B cell (primary cell): ENCODE measurements around the gene RASSF8. TPM values are rescaled to one million over a fixed set of nuclear protein-coding genes. Genes with fewer than 3 reads are reported as not detected.

Source experiments
- ATAC-seq: fragments of 200-7000 bp; cut with Tn5 transposase; one replicate; pipeline ENCODE4 v1.10.0; 2021; ENCODE audit warnings: low read depth, mild to moderate bottlenecking, moderate number of reproducible peaks, moderate library complexity
- CTCF ChIA-PET: fragments of 350-600 bp; sonication (Branson Sonifier 250); formaldehyde crosslinking; loops from one replicate; lab custom pipeline; 2021; ENCODE audit warnings: antibody characterized with exemption, inconsistent platforms; lab: Charles Lee
- POLR2A ChIA-PET: fragments of 350-600 bp; sonication (Branson Sonifier 250); formaldehyde crosslinking; loops from one replicate; lab custom pipeline; 2021; ENCODE audit warnings: antibody characterized with exemption; lab: Charles Lee
- DNase-seq: peaks from one replicate; pipeline ENCODE4 v3.0.0; 2013
- H2AFZ ChIP-seq: 2 replicates; pipeline ENCODE4 v1.6.1; 2012; ENCODE audit warnings: mild to moderate bottlenecking, low read depth, low read length; ENCODE audit not compliant: insufficient read depth, poor library complexity, severe bottlenecking
- H3K27ac ChIP-seq, 2 donors: 1 replicate in 1 of 2; 2 replicates in 1 of 2; pipeline ENCODE4 v1.5.1; 2012 to 2013; ENCODE audit warnings: low read length in 2 of 2, mild to moderate bottlenecking in 2 of 2, moderate library complexity in 1 of 2
- H3K27me3 ChIP-seq, 4 experiments: fragments of 200-600 bp in 1 of 4; sonication (generic) in 1 of 4; replicated peaks in 1 of 4; 1 replicate in 2 of 4; 2 replicates in 2 of 4; pipeline versions ENCODE4 v1.6.1 to v1.7.0; 2013 to 2016; ENCODE audit warnings: low read length in 3 of 4, mild to moderate bottlenecking in 2 of 4, mixed read lengths in 1 of 4, moderate library complexity in 1 of 4; ENCODE audit not compliant: insufficient read depth in 4 of 4, control insufficient read depth in 3 of 4; ENCODE audit errors: control extremely low read depth in 1 of 4
- H3K36me3 ChIP-seq, 2 experiments: replicated peaks in 1 of 2; 1 replicate in 1 of 2; 2 replicates in 1 of 2; pipeline versions ENCODE4 v1.6.1 to v1.7.1; 2013; ENCODE audit warnings: low read length in 1 of 2; ENCODE audit not compliant: insufficient read depth in 2 of 2, control insufficient read depth in 1 of 2; ENCODE audit errors: control extremely low read depth in 1 of 2, extremely low read depth in 1 of 2
- H3K4me1 ChIP-seq, 2 donors: fragments of 200-600 bp in 1 of 2; sonication (generic) in 1 of 2; 1 replicate in 1 of 2; 2 replicates in 1 of 2; pipeline versions ENCODE4 v1.5.1 to v1.6.1; 2013 to 2017; ENCODE audit warnings: low read length in 2 of 2; ENCODE audit not compliant: control insufficient read depth in 2 of 2, insufficient read depth in 2 of 2
- H3K4me2 ChIP-seq: replicated peaks from 2 replicates; pipeline ENCODE3; 2012; ENCODE audit warnings: mild to moderate bottlenecking, low read depth, low read length; ENCODE audit not compliant: poor library complexity, severe bottlenecking
- H3K4me3 ChIP-seq, 5 experiments: fragments of 200-600 bp in 1 of 5; sonication (generic) in 1 of 5; 1 replicate in 3 of 5; 2 replicates in 2 of 5; pipeline versions ENCODE4 v1.5.1 to v1.7.0; 2011 to 2016; ENCODE audit warnings: low read length in 4 of 5, mild to moderate bottlenecking in 4 of 5, low read depth in 2 of 5, control low read depth in 1 of 5, moderate library complexity in 1 of 5; ENCODE audit not compliant: insufficient read depth in 1 of 5; ENCODE audit errors: control extremely low read depth in 1 of 5, extremely low read depth in 1 of 5
- H3K79me2 ChIP-seq: fragments of 200-600 bp; sonication (generic); one replicate; pipeline ENCODE4 v1.6.0; 2016; ENCODE audit warnings: low read length; ENCODE audit not compliant: control insufficient read depth, insufficient read depth
- H3K9ac ChIP-seq: fragments of 200-600 bp; sonication (generic); 2 replicates; pipeline ENCODE4 v1.6.1; 2017; ENCODE audit warnings: mild to moderate bottlenecking, low read length, moderate library complexity
- H3K9me3 ChIP-seq, 3 donors: one replicate each; pipeline versions ENCODE4 v1.6.1 to v1.7.1; 2013; ENCODE audit warnings: low read length in 2 of 3; ENCODE audit not compliant: control insufficient read depth in 2 of 3, insufficient read depth in 1 of 3; ENCODE audit errors: control extremely low read depth in 1 of 3
- H4K20me1 ChIP-seq: 2 replicates; pipeline ENCODE4 v1.6.0; 2012; ENCODE audit warnings: mild to moderate bottlenecking, low read length; ENCODE audit not compliant: insufficient read depth, control insufficient read depth, poor library complexity, severe bottlenecking
- H3K27ac Mint-ChIP-seq: one replicate; pipeline ENCODE4 v1.8.0; 2021; ENCODE audit warnings: mixed read lengths
- H3K27me3 Mint-ChIP-seq: one replicate; pipeline ENCODE4 v1.8.0; 2021; ENCODE audit warnings: mixed read lengths
- H3K4me1 Mint-ChIP-seq: one replicate; pipeline ENCODE4 v1.8.0; 2021; ENCODE audit warnings: mixed read lengths
- H3K4me3 Mint-ChIP-seq: one replicate; pipeline ENCODE4 v1.8.0; 2021; ENCODE audit warnings: mixed read lengths
- H3K9me3 Mint-ChIP-seq: one replicate; pipeline ENCODE4 v1.8.0; 2022; ENCODE audit warnings: mixed read lengths; ENCODE audit not compliant: insufficient read depth
- CTCF ChIP-seq: fragments of 200-600 bp; IDR thresholded peaks from one replicate; pipeline ENCODE4 v1.8.0; 2022; ENCODE audit warnings: antibody characterized with exemption, mild to moderate bottlenecking
- EZH2 ChIP-seq: IDR thresholded peaks from 2 replicates; pipeline ENCODE4 v1.6.1; 2012; ENCODE audit warnings: borderline replicate concordance, low read depth, mild to moderate bottlenecking, moderate library complexity, low read length; ENCODE audit not compliant: insufficient read depth, poor library complexity, severe bottlenecking
- WGBS: methylation state at CpG from one replicate; pipeline ENCODE4 v1.1.5; 2013; ENCODE audit warnings: missing lambda C conversion rate; ENCODE audit not compliant: insufficient coverage; 5-methylcytosine and 5-hydroxymethylcytosine counted together
- intact Hi-C: fragments of 100-400 bp; cut with micrococcal nuclease; formaldehyde crosslinking; loops from one replicate; pipeline ENCODE4 v1.10.0; 2022
- polyA plus RNA-seq: library from polyadenylated mRNA; depleted of rRNA; stranded (reverse); fragments of >200 nt; gene quantifications from 2 replicates; pipeline ENCODE4 v1.2.3, GENCODE V29; 2012
- total RNA-seq, 2 donors: library from RNA; stranded (reverse); fragments of 120-200 nt in 1 of 2; gene quantifications; 1 replicate in 1 of 2; 2 replicates in 1 of 2; pipeline versions ENCODE4 v1.2.3 to v1.2.4, GENCODE V29; 2013 to 2022

RASSF8 gene
- total and polyA plus RNA-seq, 2 donors (not counting 1 experiment from before 2014, with no cell fraction given): 0.01 to 0.49 TPM

GRCh38 chr12:26030371-26030770 is 71.9 kb downstream of the RASSF8 start:
- TF ChIP-seq EZH2: no peak
- TF ChIP-seq CTCF: no peak
- DNase-seq (no peak), ATAC-seq (no peak)
- Mint-ChIP-seq H3K4me3 (no peak overlapping the region), H3K9me3 (no peaks in the 10 kb centered on the region), H3K4me1 (no peaks in the 10 kb centered on the region), H3K27me3 (no peaks in the 10 kb centered on the region), H3K27ac (no peak overlapping the region)
- CTCF ChIA-PET: interaction anchor here (0.8 to 2.7 kb wide), 2 partner anchors 9 to 594 kb away, joined by 3 to 18 read pairs; no protein-coding TSS in a partner anchor
- Histone ChIP-seq H3K9ac (no peak overlapping the region), H3K27me3 (no peaks in the 10 kb centered on the region), H3K4me1 (no peaks in the 10 kb centered on the region), H3K4me3 (no peak overlapping the region), H2AFZ (no peak overlapping the region), H3K79me2 (no peaks in the 10 kb centered on the region), H4K20me1 (no peaks in the 10 kb centered on the region), H3K36me3 (no peaks in the 10 kb centered on the region), H3K9me3 (no peaks in the 10 kb centered on the region), H3K27ac (no peak overlapping the region), H3K4me2 (no peak overlapping the region)
- intact Hi-C loops: no loop called here
- WGBS: no CpG with 5 or more reads among the region's 3 CpGs
- POLR2A ChIA-PET: no interaction called here

GRCh38 chr12:26031318-26031717 is 72.8 kb downstream of the RASSF8 start:
- intact Hi-C loops: no loop called here

More at GRCh38 chr12:26031318-26031717, 72.8 kb downstream of the RASSF8 start:
- no CpG with 5 or more reads among the region's 2 CpGs for WGBS
- no peaks in the 10 kb centered on the region for H3K4me1 Mint-ChIP-seq
- no peak for DNase-seq
- TF ChIP-seq EZH2: no peak
- TF ChIP-seq CTCF: no peak
- Histone ChIP-seq H3K4me2 (no peak overlapping the region), H3K27ac (no peak overlapping the region), H2AFZ (no peak overlapping the region), H3K4me1 (no peaks in the 10 kb centered on the region), H3K9me3 (no peaks in the 10 kb centered on the region), H3K4me3 (no peak overlapping the region), H3K79me2 (no peaks in the 10 kb centered on the region), H3K9ac (no peak overlapping the region), H3K36me3 (no peaks in the 10 kb centered on the region), H4K20me1 (no peaks in the 10 kb centered on the region), H3K27me3 (no peaks in the 10 kb centered on the region)
- ChIA-PET CTCF (interaction anchor here (0.8 to 2.7 kb wide), 3 partner anchors 10 to 621 kb away, joined by 3 to 18 read pairs (median 3); no protein-coding TSS in a partner anchor), POLR2A (no interaction called here)
- no peak overlapping the region for H3K27ac Mint-ChIP-seq
- no peaks in the 10 kb centered on the region for H3K27me3 Mint-ChIP-seq
- no peak overlapping the region for H3K4me3 Mint-ChIP-seq
- no peaks in the 10 kb centered on the region for H3K9me3 Mint-ChIP-seq
- ATAC-seq: no peak
